Measurements from ENCODE around the gene CCDC12. TPM values are rescaled to one million over a fixed set of nuclear protein-coding genes. Genes with fewer than 3 reads are reported as not detected.

CCDC12 gene
- total RNA-seq, 1 donor from 2014 or later, result 64.3 TPM

DNA sequence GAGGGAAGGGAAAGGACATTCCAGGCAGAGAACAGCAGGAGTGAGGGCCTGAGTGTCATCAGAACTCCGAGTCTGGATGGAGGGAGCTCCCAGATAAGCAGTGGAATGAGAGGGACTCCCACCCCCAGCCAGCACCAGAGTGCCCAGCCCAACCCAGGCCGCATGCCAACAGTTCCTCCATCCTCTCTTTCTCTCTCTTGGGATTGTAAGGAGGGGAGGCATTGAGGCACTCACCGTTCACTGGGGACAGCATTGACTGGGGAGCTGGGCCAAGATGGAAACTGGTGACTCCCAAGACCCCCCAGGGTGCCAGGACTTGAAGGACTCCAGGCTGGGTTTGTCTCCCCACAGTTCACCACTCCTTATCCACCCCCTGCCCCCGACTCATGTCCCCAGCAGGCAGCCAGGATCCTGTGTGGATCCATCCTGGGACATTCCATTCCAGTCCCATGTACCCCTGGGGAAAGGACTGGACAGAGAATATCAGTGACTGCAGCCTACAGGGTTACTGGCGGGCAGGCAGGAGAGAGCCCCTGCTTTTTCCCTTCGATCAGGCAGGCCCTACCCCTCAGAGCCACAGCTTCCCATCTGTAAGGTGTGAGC lies 83.3 kb downstream of the CCDC12 start:
- peaks cover 5% of the 10 kb centered on the region for H3K4me1 Mint-ChIP-seq (ENCODE audit: low read depth)
- no peak overlapping the region for H3K4me3 Mint-ChIP-seq (ENCODE audit: low read depth)
- no peak for TF ChIP-seq CTCF (IDR thresholded peaks at IDR 0.05; ENCODE audit: unreplicated experiment)
- peaks cover 62% of the 10 kb centered on the region for H3K27me3 Mint-ChIP-seq
- no peak overlapping the region for H3K27ac Mint-ChIP-seq
- no peaks in the 10 kb centered on the region for H3K36me3 Mint-ChIP-seq (ENCODE audit: insufficient read depth)
- H3K9me3 Mint-ChIP-seq (ENCODE audit: low read depth), result no peaks in the 10 kb centered on the region
- DNase-seq (ENCODE audit: low spot score, unreplicated experiment), result no peak

DNA sequence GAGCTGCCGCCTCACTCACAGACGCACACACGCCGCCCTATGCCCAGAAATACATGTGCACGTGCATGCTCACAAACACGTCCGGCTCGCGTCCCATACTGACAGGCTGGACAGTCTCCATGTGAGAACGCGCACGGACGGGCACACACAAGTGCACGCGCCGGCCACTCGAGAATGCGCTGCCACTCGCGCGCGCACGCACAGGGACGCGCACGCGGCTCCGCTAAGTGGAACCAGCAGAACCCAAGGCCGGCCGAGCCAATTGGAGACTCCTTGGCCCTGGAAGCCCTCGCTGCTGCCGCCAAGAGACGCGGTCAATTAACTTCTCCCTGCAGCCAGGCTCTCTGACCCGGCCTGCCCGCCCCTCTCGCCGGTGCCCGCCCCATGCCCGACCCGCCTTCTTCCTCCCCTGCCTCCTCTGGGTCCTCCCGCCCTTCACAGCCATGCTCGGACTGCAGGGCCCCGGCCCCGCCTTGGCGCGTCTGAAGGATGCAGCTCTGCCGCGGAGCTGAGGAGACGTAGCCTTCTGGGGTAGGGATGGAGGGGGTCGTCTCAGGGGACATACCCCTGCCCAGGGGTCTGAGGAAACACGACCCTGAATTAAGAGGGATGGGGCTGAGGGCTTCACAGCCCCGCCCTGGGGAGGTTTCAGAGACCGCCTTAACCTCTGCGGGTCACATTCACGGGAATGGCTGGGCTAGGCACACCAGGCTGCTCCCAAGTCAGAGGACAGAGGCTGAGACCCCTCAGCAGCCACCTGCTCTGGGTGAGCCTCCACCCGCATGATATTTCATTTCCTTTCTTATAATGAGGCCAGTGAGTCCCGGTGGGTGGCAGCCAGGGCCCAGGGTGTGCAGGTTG lies 84.0 kb downstream of the CCDC12 start:
- Mint-ChIP-seq H3K4me3 (ENCODE audit: low read depth) (peak overlapping the region; percentile 69), H3K4me1 (ENCODE audit: low read depth) (peaks cover 8% of the 10 kb centered on the region), H3K27ac (no peak overlapping the region), H3K36me3 (ENCODE audit: insufficient read depth) (no peaks in the 10 kb centered on the region), H3K9me3 (ENCODE audit: low read depth) (no peaks in the 10 kb centered on the region), H3K27me3 (peaks cover 69% of the 10 kb centered on the region)
- no peak for TF ChIP-seq CTCF (IDR thresholded peaks at IDR 0.05; ENCODE audit: unreplicated experiment)
- DNase-seq (ENCODE audit: low spot score, unreplicated experiment), result peak; percentile 54

GRCh38 chr3:46891132-46891531 lies 85.4 kb downstream of the CCDC12 start:
- Mint-ChIP-seq H3K4me1 (ENCODE audit: low read depth) (peaks cover 8% of the 10 kb centered on the region), H3K9me3 (ENCODE audit: low read depth) (no peaks in the 10 kb centered on the region), H3K36me3 (ENCODE audit: insufficient read depth) (no peaks in the 10 kb centered on the region), H3K27ac (no peak overlapping the region), H3K27me3 (peaks cover 74% of the 10 kb centered on the region), H3K4me3 (ENCODE audit: low read depth) (no peak overlapping the region)
- no peak for DNase-seq (ENCODE audit: low spot score, unreplicated experiment)
- TF ChIP-seq CTCF (IDR thresholded peaks at IDR 0.05; ENCODE audit: unreplicated experiment), result no peak

DNA sequence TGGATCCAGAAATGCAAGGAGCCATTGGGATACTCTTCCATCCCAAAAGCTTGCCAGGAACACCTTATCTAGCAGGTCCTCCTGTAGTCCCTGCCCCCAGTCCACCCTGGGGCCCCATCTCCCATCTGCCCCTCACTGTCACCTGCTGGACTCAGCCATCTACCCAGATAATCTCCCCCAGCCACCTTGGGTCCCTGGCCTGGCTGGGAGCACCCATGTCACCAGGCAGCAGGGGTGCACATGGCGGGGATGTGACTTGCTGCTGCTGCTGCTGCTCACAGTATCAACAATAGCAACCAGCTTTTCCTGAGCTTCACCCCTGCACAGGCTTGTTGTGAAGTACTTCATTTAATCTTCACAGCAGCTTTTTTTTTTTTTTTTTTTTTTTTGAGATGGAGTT lies 86.4 kb downstream of the CCDC12 start:
- Mint-ChIP-seq H3K27ac (no peak overlapping the region), H3K9me3 (ENCODE audit: low read depth) (no peaks in the 10 kb centered on the region), H3K4me3 (ENCODE audit: low read depth) (no peak overlapping the region), H3K36me3 (ENCODE audit: insufficient read depth) (no peaks in the 10 kb centered on the region), H3K4me1 (ENCODE audit: low read depth) (peaks cover 8% of the 10 kb centered on the region), H3K27me3 (peaks cover 75% of the 10 kb centered on the region)
- DNase-seq (ENCODE audit: low spot score, unreplicated experiment), result no peak
- no peak for TF ChIP-seq CTCF (IDR thresholded peaks at IDR 0.05; ENCODE audit: unreplicated experiment)

DNA sequence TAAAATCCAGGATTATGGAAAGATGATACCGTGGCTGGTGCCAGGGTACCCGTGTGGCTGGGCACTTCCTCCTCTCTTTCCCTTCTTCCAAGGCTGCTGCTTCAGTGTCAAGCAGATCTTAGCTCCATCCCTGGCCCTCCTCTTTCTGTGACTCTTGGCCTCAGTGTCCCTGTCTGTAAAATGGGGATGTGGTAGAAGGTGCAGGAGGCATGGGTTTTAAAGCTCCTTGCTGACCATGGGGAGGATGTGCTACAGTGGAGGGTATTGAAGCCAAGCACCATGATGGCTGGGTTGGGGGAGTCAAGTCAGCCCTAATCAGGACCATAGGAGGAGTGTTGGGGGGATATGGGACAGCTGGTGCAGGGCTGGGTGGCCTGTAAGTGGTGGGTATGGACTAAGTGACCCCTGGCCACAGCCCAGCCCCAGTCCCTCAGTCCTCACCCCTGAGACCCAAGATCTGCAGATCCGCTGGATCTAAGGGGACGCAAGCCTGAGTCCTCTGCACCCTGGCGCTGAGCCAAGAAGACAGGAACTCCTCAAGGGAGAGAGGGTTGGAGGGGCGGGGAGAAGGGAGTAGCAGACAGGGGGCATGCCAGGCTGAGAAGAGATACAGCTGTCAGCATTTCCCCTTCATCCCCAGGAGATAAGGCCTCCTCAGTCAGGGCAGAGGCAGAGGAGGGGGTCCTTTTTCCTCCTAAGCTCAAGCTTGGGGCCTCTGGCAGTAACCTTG lies 87.0 kb downstream of the CCDC12 start:
- no peak overlapping the region for H3K4me3 Mint-ChIP-seq (ENCODE audit: low read depth)
- peaks cover 79% of the 10 kb centered on the region for H3K27me3 Mint-ChIP-seq
- H3K9me3 Mint-ChIP-seq (ENCODE audit: low read depth), result no peaks in the 10 kb centered on the region
- no peak for DNase-seq (ENCODE audit: low spot score, unreplicated experiment)
- TF ChIP-seq CTCF (IDR thresholded peaks at IDR 0.05; ENCODE audit: unreplicated experiment), result no peak
- H3K4me1 Mint-ChIP-seq (ENCODE audit: low read depth), result peaks cover 8% of the 10 kb centered on the region
- H3K27ac Mint-ChIP-seq, result no peak overlapping the region
- H3K36me3 Mint-ChIP-seq (ENCODE audit: insufficient read depth), result no peaks in the 10 kb centered on the region

Data from progenitor cell of endocrine pancreas (in vitro differentiated cells).